ENCODE data around the gene TRAF4.
A peak's percentile ranks its signal among the peaks of the same experiment; 100 is the strongest.

The TRAF4 gene

DNA sequence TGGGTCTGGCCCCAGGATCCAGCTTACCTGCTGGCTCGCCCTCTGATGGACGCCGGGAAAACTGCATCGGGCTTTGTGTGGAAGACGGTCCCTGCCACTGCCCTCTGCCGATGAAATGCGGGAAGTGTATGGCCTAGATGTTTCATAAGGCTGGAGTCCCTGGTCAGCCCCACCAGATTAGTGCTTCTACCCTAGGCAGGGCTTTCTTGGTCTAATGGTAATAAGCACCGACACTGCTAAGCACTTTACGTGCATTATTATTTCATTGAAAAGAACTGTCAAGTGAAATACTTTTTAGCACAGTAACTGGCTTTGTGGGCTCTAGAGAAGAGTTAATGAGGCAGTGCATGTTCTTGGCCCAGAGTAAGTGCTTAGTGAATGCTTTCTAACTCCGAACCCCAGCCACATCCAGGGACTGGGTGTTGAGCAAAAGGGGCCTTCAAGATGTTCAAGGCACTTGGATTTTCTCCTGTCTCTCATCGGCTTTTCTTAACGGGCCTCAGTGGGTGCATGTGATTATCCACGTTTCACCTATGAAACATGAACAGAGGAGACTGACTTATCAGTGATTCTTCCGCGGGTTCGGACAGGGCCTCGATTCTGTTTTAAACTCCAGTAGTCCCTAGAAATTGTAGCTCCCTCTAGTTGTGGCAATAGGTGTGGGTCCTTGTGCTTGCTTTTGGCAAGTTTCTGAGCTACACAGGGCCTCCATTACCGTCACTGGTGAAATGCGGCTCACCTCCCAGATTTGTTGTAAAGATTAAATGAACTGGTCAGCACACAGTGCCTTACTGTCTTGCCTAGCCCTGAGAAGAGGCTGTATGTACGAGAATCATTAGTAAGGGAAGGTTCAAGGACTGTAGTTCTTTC lies 6.6 kb downstream of the TRAF4 start:
- Histone ChIP-seq H3K4me1 (ENCODE audit: control insufficient read depth, insufficient read depth, low read length) (peaks cover 15% of the 10 kb centered on the region), H3K4me3 (ENCODE audit: low read length) (no peak overlapping the region), H3K36me3 (ENCODE audit: control insufficient read depth, insufficient read depth, low read length) (peaks cover 35% of the 10 kb centered on the region), H3K27ac (ENCODE audit: low read length) (no peak overlapping the region), H3K27me3 (ENCODE audit: control insufficient read depth, insufficient read depth, low read length) (no peaks in the 10 kb centered on the region), H3K9me3 (ENCODE audit: control insufficient read depth, insufficient read depth, low read length) (no peaks in the 10 kb centered on the region)
- no peak for DNase-seq (ENCODE audit: low read depth, low spot score)
- WGBS (ENCODE audit: insufficient coverage, insufficient read length) = no CpG with 5 or more reads among the region's 20 CpGs

DNA sequence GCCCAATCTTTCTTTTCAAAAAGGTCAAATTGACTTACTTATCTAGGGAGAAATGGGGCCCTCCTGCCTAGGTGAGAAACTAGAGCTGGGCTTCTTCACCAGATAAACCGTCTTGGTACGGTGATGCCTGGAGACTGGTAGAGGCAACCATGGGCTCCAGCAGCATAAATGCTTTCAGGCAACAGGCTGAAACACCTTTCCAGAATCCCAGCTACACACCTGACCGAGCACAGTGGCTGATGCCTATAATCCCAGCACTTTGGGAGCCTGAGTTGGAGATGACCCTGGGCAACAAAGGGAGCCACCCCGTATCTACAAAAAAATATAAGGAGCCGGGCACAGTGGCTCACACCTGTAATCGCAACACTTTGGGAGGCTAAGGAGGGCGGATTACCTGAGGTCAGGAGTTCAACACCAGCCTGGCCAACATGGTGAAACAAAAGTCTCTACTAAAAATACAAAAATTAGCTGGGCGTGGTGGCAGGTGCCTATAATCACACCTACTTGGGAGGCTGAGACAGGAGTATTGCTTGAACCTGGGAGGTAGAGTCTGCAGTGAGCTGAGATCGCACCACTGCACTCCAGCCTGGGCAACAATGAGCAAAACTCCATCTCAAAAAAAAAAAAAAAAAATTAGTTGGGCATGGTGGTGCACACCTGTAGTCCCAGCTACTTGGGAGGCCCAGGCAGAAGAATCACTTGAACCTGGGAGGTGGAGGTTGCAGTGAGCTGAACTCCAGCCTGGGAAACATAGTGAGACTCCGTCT lies 8.0 kb downstream of the TRAF4 start:
- Histone ChIP-seq H3K9me3 (ENCODE audit: control insufficient read depth, insufficient read depth, low read length) (no peaks in the 10 kb centered on the region), H3K27me3 (ENCODE audit: control insufficient read depth, insufficient read depth, low read length) (no peaks in the 10 kb centered on the region), H3K4me3 (ENCODE audit: low read length) (no peak overlapping the region), H3K36me3 (ENCODE audit: control insufficient read depth, insufficient read depth, low read length) (peaks cover 32% of the 10 kb centered on the region), H3K4me1 (ENCODE audit: control insufficient read depth, insufficient read depth, low read length) (peaks cover 5% of the 10 kb centered on the region), H3K27ac (ENCODE audit: low read length) (no peak overlapping the region)
- no peak for DNase-seq (ENCODE audit: low read depth, low spot score)
- WGBS (ENCODE audit: insufficient coverage, insufficient read length) = no CpG with 5 or more reads among the region's 10 CpGs

DNA sequence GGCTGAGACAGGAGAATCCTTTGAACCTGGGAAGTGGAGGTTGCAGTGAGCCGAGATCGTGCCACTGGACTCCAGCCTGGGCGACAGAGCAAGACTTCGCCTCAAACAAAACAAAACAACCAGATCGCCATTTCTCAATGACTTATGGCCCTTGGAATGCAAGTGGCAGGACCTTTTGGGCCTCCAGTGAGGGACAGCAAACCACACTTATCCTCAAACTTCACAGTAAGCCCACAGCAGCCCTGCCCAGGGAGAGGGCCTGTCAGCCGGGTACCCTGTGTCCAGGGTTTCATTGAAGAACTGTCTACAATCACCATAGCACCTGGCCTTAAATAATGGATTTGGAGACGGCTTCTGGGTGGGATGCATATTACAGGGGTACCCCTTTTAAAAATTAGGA lies 11.7 kb downstream of the TRAF4 start:
- no CpG with 5 or more reads among the region's 7 CpGs for WGBS (ENCODE audit: insufficient coverage, insufficient read length)
- H3K9me3 ChIP-seq (ENCODE audit: control insufficient read depth, insufficient read depth, low read length) = no peaks in the 10 kb centered on the region
- no peak overlapping the region for H3K27ac ChIP-seq (ENCODE audit: low read length)
- DNase-seq (ENCODE audit: low read depth, low spot score) = no peak
- no peaks in the 10 kb centered on the region; the same call in none of the 2 replicates for H3K4me1 ChIP-seq (ENCODE audit: control insufficient read depth, insufficient read depth, low read length)
- no peaks in the 10 kb centered on the region for H3K27me3 ChIP-seq (ENCODE audit: control insufficient read depth, insufficient read depth, low read length)
- H3K4me3 ChIP-seq (ENCODE audit: low read length) = no peak overlapping the region
- H3K36me3 ChIP-seq (ENCODE audit: control insufficient read depth, insufficient read depth, low read length) = peaks cover 15% of the 10 kb centered on the region

DNA sequence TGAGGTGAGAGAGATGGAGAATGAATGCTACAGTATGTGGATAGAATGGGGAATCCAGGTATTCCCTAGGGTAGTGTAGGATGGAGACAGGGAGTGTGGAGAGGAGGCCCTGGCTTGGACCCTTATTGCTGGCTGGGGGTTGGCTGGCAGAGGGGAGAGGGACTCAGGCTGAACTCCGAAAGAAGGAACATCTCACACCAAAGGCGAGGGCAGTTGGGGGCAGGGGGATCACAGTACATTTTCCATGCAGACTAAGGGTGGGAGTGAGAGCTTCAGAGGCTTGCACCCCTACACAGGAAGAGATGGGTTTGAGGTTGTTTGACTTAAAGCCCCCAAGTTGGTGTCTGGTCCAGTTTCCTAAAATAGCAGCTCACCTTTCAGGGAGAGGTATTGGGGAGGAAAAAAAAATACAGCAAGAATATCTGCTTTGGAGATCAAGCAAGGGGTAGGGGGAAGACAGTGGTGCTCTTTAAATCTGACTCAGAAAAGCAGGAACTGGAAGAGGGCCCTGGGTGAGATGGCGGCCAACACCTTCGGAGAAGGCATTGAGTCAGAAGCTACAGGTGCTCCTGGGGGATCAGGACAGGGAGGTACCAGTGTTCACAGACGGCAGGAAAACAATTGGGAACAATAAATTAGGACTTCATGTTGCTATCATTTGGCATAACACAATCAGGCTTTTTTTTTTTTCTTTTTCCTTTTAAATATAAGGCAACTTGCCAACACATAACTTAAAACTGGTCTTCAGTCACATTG lies 12.4 kb downstream of the TRAF4 start:
- DNase-seq (ENCODE audit: low read depth, low spot score) = no peak
- no CpG with 5 or more reads among the region's 5 CpGs for WGBS (ENCODE audit: insufficient coverage, insufficient read length)
- Histone ChIP-seq H3K9me3 (ENCODE audit: control insufficient read depth, insufficient read depth, low read length) (no peaks in the 10 kb centered on the region), H3K27me3 (ENCODE audit: control insufficient read depth, insufficient read depth, low read length) (no peaks in the 10 kb centered on the region), H3K4me3 (ENCODE audit: low read length) (no peak overlapping the region), H3K4me1 (ENCODE audit: control insufficient read depth, insufficient read depth, low read length) (no peaks in the 10 kb centered on the region; the same call in none of the 2 replicates), H3K27ac (ENCODE audit: low read length) (no peak overlapping the region), H3K36me3 (ENCODE audit: control insufficient read depth, insufficient read depth, low read length) (peaks cover 14% of the 10 kb centered on the region)

DNA sequence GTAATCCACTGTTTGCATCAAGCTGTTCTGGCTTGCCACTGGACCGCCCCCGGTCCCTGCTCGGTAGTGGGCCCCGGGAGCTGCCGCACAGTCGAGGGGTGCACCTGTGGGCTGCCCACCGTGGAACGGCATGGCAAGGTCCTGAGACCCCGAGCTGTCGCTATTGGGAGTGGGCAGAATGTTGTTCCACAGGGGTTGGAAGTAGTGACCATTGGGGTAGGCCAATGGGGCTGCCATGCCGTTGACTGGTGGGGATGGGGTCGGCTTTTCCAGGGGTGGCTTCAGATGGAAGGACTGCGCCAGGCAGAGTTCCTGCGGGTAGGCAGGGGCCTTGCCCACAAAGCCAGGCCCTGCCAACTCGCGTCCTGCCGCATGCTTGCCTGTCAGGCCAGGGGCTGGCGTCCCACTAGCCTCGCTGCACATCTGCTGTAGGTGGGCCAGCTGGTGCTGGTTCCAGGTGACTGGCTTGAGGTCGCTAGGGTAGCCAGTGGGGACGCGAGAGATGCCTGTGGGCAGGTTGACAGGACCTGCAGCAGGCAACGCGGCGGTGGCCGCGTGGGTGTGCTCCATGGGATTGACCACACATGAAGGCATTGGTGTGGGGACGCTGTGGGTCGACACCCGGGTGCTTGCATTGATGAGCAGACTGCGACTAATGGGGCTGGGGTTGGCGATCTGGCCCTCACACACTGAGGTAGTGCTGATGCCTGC lies 14.8 kb downstream of the TRAF4 start:
- Histone ChIP-seq H3K4me3 (ENCODE audit: low read length) (no peak overlapping the region; the same call in 1 of the 2 replicates), H3K4me1 (ENCODE audit: control insufficient read depth, insufficient read depth, low read length) (peaks cover 1% of the 10 kb centered on the region), H3K9me3 (ENCODE audit: control insufficient read depth, insufficient read depth, low read length) (no peaks in the 10 kb centered on the region), H3K27ac (ENCODE audit: low read length) (no peak overlapping the region), H3K27me3 (ENCODE audit: control insufficient read depth, insufficient read depth, low read length) (no peaks in the 10 kb centered on the region), H3K36me3 (ENCODE audit: control insufficient read depth, insufficient read depth, low read length) (peaks cover 14% of the 10 kb centered on the region)
- WGBS (ENCODE audit: insufficient coverage, insufficient read length) = no CpG with 5 or more reads among the region's 32 CpGs
- no peak for DNase-seq (ENCODE audit: low read depth, low spot score)

DNA sequence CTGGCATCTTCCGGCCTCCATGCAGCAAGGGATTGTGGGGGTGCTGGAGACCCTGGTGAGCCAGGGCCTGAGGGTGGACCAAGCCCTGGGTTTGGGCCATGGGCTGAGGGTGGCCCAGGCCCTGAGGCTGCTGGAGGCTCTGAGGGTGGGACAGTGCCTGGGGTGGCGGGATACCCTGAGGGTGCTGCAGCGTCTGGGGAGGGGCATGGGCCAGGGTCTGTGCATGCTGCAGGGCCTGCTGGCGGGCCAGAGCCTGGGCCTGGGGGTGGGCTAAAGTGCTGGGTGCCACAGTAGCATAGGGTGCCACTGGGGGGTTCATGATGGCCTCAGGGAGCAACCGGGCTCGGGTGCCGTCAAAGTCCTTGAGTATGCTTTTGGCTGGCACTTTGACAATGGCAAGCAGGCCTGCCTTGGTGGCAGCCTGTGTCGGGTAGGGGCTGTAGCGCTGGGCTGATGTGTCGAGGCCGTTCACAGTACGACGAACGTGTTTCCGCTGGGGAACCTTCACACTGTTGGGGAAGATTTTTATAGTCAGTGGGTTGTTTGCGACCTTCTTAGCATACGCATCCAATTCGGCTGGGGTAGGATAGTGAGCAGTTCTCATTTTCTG lies 15.6 kb downstream of the TRAF4 start:
- Histone ChIP-seq H3K4me3 (ENCODE audit: low read length) (no peak overlapping the region), H3K27ac (ENCODE audit: low read length) (no peak overlapping the region), H3K4me1 (ENCODE audit: control insufficient read depth, insufficient read depth, low read length) (peaks cover 1% of the 10 kb centered on the region), H3K9me3 (ENCODE audit: control insufficient read depth, insufficient read depth, low read length) (no peaks in the 10 kb centered on the region), H3K36me3 (ENCODE audit: control insufficient read depth, insufficient read depth, low read length) (peaks cover 14% of the 10 kb centered on the region), H3K27me3 (ENCODE audit: control insufficient read depth, insufficient read depth, low read length) (no peaks in the 10 kb centered on the region)
- WGBS (ENCODE audit: insufficient coverage, insufficient read length) = no CpG with 5 or more reads among the region's 18 CpGs
- DNase-seq (ENCODE audit: low read depth, low spot score) = no peak

DNA sequence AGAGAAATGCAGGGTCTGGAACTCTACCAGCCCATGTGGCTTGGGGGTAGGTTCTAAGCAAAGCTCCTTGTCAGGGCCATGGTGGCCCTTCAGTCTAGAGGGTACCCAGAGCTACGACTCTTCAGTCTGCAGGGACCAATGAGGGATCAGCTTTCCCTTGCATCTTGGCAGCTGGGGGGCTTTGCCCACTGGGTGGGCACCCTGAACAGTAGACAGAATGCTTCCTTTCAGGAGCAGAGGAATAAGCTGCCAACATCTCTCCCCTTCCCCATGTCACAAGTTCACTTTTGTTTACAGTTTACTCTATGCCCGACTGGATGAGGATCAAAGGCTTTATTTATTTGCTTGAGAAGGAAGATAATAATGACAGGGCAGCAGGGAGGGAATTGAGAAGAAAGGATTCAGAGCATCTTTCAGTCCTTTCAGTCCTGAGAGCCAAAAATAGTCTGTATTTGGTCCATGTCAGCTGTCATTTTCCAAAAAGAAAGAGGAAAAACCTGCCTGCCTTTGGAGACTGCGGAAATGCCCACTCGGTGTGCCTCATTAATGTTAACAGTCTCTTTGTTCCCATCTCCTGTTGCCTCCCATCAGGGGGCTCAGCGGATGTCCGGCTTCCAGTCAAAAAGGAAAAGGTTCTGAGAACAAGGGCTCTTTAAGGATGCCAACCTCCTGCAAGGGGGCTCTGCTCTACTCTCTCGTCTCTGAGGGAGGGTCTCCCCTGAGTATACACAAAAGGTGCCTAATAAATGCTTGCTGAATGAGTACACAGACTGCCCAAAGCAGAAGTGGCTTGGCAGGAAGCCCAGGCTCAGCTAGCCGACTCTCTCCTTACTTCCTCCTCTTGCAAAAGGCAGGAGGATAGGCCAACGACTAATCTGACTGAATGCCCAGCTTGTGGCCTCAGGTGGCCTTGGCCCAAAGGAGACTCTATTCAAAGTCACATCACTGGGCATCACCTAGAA lies 17.1 kb downstream of the TRAF4 start:
- no peak for DNase-seq (ENCODE audit: low read depth, low spot score)
- Histone ChIP-seq H3K4me3 (ENCODE audit: low read length) (no peak overlapping the region), H3K27ac (ENCODE audit: low read length) (peak overlapping the region; percentile 87), H3K27me3 (ENCODE audit: control insufficient read depth, insufficient read depth, low read length) (no peaks in the 10 kb centered on the region), H3K36me3 (ENCODE audit: control insufficient read depth, insufficient read depth, low read length) (peaks cover 14% of the 10 kb centered on the region), H3K9me3 (ENCODE audit: control insufficient read depth, insufficient read depth, low read length) (no peaks in the 10 kb centered on the region), H3K4me1 (ENCODE audit: control insufficient read depth, insufficient read depth, low read length) (peaks cover 1% of the 10 kb centered on the region)
- no CpG with 5 or more reads among the region's 9 CpGs for WGBS (ENCODE audit: insufficient coverage, insufficient read length)

DNA sequence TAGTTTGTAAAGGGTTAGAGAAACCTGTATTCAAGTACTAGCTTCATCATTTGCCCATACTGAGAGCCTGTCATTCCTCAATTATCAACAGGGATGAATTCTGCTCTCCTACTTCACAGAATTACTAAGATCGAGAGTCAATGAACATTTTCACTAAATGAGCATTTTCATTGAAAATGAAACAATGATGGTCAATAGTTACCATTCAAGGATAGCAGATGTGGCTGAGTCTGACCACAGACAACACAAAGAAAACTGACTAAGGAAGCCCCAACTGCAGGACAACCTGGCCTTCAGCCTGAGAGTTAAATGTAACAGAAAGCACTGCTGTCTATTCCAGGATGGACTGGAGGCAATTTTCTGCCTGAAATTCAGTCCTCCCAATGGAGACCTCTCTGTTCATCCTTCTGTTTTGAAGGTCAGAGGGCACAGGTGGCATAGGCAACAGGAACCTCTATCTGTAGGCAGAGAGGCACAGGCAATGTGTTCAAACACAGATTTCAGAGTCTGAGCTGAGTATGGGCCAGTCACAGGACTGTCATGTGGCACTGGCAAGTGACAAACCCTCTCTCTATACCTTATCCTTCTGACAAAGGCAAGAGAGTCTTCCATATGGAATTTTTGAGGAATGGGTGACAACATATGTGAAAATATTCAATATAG lies 19.5 kb downstream of the TRAF4 start:
- no peaks in the 10 kb centered on the region for H3K9me3 ChIP-seq (ENCODE audit: control insufficient read depth, insufficient read depth, low read length)
- peaks cover 1% of the 10 kb centered on the region for H3K4me1 ChIP-seq (ENCODE audit: control insufficient read depth, insufficient read depth, low read length)
- WGBS (ENCODE audit: insufficient coverage, insufficient read length) = no CpG with 5 or more reads among the region's 1 CpG
- H3K27me3 ChIP-seq (ENCODE audit: control insufficient read depth, insufficient read depth, low read length) = no peaks in the 10 kb centered on the region
- no peak overlapping the region for H3K27ac ChIP-seq (ENCODE audit: low read length)
- H3K4me3 ChIP-seq (ENCODE audit: low read length) = no peak overlapping the region
- no peak for DNase-seq (ENCODE audit: low read depth, low spot score)
- peaks cover 17% of the 10 kb centered on the region for H3K36me3 ChIP-seq (ENCODE audit: control insufficient read depth, insufficient read depth, low read length)

Measured in iPS DF 6.9 (cell line).